Bronchial smooth muscle cell (primary cell): Measurements from ENCODE around the gene BPNT1. TPM values are rescaled to one million over a fixed set of nuclear protein-coding genes. Genes with fewer than 3 reads are reported as not detected.

ENCODE experiments used
- total RNA-seq: library from RNA; depleted of rRNA; stranded (reverse); fragments of >200 nt; gene quantifications from 2 replicates; pipeline ENCODE4 v1.2.1, GENCODE V29; 2014

BPNT1 gene, protein sequence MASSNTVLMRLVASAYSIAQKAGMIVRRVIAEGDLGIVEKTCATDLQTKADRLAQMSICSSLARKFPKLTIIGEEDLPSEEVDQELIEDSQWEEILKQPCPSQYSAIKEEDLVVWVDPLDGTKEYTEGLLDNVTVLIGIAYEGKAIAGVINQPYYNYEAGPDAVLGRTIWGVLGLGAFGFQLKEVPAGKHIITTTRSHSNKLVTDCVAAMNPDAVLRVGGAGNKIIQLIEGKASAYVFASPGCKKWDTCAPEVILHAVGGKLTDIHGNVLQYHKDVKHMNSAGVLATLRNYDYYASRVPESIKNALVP
- 18.0 and 19.3 TPM in 2 replicates for total RNA-seq

GRCh38 chr1:220089650-220090556 is at the start of gene BPNT1:
TSS of gene BPNT1 (minus strand) at chr1:220089788. CDS start at chr1:220079846, 9,942 bp downstream.

GRCh38 chr1:220094016-220094911 is 4.7 kb upstream of the BPNT1 start, which contains the start of gene IARS2:
TSS of gene IARS2 (plus strand) at chr1:220094132. CDS start at chr1:220094217, 85 bp downstream.

GRCh38 chr1:220046052-220046930 is 43.3 kb downstream of the BPNT1 start, which contains the start of gene EPRS1:
TSS of gene EPRS1 (minus strand) at chr1:220046505. CDS start at chr1:220046388, 117 bp downstream.

Other genes with a start within 250 kb of the BPNT1 start
- gene SLC30A10, start 161.2 kb downstream of the BPNT1 start, total RNA-seq: 0.32 TPM in 1 of 2 replicates, not detected in the other
- gene EPRS1, start 43.3 kb downstream of the BPNT1 start, total RNA-seq: 76.8 and 116 TPM in 2 replicates
- gene IARS2, start 4.3 kb upstream of the BPNT1 start, total RNA-seq: 55.3 and 103 TPM in 2 replicates
- 29.0 and 33.0 TPM in 2 replicates for gene RAB3GAP2, start 182.7 kb upstream of the BPNT1 start, total RNA-seq